ENCODE data around the gene NHLH2. TPM values are rescaled to one million over a fixed set of nuclear protein-coding genes. Genes with fewer than 3 reads are reported as not detected.

NHLH2 gene
- total RNA-seq, 1 experiment from 2014 or later = not detected

DNA sequence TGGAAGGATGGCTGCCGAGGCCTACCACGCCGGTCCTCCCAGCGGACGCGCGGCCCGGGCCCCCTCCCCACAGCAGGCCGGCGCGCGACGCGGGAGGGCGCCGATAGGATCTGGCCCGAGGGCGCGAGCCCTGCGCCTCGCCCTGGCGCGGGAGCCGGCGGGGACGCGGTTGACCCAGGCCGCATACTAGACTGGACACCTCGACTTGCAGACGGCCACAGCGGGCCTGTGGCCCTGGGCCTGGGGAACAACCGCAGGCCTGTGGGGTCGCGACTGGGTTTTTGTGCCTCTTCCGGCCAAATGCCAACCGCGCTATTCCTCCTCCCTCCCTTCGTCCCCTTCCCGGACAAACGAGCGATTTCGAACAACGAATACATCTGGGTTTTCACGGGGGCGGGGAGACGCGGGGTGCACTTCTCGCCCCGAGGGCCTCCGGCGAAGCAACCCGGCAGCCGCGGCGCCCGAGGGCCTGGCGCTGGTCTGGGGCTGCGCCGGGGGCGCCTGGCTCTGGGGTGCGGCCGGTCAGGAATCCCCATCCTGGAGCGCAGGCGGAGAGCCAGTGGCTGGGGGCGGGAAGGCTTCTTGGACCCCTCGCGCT is 2.4 kb downstream of the NHLH2 start:
- ChIA-PET POLR2A (no interaction called here), CTCF (no interaction called here)
- H3K27me3 ChIP-seq (ENCODE audit: control insufficient read depth, insufficient read depth, low read length) = peaks cover 28% of the 10 kb centered on the region
- H3K4me1 ChIP-seq (ENCODE audit: control insufficient read depth, insufficient read depth, low read length) = no peaks in the 10 kb centered on the region
- H3K36me3 ChIP-seq (ENCODE audit: control insufficient read depth, insufficient read depth, low read length) = no peaks in the 10 kb centered on the region; the same call in 1 of the 2 replicates
- ATAC-seq = peak; percentile 63; the same call in 1 of the 2 replicates
- no peak for DNase-seq (ENCODE audit: low read depth, low spot score)
- no peaks in the 10 kb centered on the region for H3K9me3 ChIP-seq (ENCODE audit: control insufficient read depth, insufficient read depth, low read depth, low read length)
- in situ Hi-C loops (cut with HindIII; ENCODE audit: low pct_unique_long_range_greater_than_20kb, low sequenced_read_pairs) = no loop called here
- 0 out of 4 replicates have a peak overlapping the region, but pooled peaks of 1 of the 2 experiments have one; percentile 11 for H3K4me3 ChIP-seq (ENCODE audit: low read depth in 2 of 2, low read length in 2 of 2)
- no TSS peak for BruUV-seq (replicated peaks)
- TF ChIP-seq, protein P1, sequence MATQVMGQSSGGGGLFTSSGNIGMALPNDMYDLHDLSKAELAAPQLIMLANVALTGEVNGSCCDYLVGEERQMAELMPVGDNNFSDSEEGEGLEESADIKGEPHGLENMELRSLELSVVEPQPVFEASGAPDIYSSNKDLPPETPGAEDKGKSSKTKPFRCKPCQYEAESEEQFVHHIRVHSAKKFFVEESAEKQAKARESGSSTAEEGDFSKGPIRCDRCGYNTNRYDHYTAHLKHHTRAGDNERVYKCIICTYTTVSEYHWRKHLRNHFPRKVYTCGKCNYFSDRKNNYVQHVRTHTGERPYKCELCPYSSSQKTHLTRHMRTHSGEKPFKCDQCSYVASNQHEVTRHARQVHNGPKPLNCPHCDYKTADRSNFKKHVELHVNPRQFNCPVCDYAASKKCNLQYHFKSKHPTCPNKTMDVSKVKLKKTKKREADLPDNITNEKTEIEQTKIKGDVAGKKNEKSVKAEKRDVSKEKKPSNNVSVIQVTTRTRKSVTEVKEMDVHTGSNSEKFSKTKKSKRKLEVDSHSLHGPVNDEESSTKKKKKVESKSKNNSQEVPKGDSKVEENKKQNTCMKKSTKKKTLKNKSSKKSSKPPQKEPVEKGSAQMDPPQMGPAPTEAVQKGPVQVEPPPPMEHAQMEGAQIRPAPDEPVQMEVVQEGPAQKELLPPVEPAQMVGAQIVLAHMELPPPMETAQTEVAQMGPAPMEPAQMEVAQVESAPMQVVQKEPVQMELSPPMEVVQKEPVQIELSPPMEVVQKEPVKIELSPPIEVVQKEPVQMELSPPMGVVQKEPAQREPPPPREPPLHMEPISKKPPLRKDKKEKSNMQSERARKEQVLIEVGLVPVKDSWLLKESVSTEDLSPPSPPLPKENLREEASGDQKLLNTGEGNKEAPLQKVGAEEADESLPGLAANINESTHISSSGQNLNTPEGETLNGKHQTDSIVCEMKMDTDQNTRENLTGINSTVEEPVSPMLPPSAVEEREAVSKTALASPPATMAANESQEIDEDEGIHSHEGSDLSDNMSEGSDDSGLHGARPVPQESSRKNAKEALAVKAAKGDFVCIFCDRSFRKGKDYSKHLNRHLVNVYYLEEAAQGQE (IDR thresholded peaks at IDR 0.05; ENCODE audit: insufficient read depth in 1 of 2, low read depth in 2 of 2, low read length in 1 of 2) = no peak
- no peak for TF ChIP-seq POLR2AphosphoS5 (IDR thresholded peaks at IDR 0.05; ENCODE audit: low read depth, low read length)
- no peak for TF ChIP-seq SIN3A (IDR thresholded peaks at IDR 0.05; ENCODE audit: borderline replicate concordance, insufficient read depth, low read depth, low read length)
- no peak for TF ChIP-seq TCF7L2 (IDR thresholded peaks at IDR 0.05; ENCODE audit: low read depth, low read length)
- TF ChIP-seq CTCF (IDR thresholded peaks at IDR 0.05) = no peak
- intact Hi-C loops (cut with micrococcal nuclease; ENCODE audit: unreplicated experiment) = no loop called here
- H3K27ac ChIP-seq (ENCODE audit: low read length) = no peak overlapping the region

DNA sequence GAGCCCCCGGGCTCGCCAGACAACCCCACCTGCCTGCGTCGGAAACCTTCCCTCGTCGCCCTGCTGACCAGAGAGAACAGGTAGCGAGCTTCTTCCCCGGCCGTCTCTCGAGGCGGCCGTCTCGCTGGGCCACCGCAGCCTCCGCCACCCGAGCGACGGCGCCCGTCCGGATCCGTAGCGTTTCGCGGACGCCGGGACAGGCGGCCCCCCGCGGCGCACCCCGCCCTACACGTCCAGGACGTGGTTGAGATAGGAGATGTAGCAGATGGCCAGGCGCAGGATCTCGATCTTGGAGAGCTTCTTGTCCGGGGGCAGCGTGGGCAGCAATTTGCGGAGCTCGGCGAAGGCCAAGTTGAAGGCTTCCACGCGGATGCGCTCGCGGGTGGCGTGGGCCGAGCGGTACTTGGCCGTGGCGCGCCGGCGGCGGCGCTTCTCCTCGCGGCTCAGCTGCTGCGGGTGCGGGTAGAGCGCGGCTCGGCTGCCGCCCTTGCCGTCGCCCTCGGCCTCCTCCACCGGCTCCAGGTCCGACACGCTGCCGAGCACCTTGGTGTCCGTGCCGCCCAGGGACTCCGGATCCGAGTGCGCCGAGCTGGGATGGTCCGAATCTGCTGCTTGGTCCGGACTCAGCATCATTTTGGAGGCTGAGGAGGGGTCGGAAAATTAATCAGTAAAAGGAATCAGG is 3.0 kb downstream of the NHLH2 start:
- DNase-seq (ENCODE audit: low read depth, low spot score) = no peak
- POLR2A ChIA-PET = no interaction called here
- H3K27me3 ChIP-seq (ENCODE audit: control insufficient read depth, insufficient read depth, low read length) = peaks cover 28% of the 10 kb centered on the region
- in situ Hi-C loops (cut with HindIII; ENCODE audit: low pct_unique_long_range_greater_than_20kb, low sequenced_read_pairs) (no loop called here), intact Hi-C loops (cut with micrococcal nuclease; ENCODE audit: unreplicated experiment) (no loop called here)
- CTCF ChIA-PET = no interaction called here
- TF ChIP-seq SIN3A (IDR thresholded peaks at IDR 0.05; ENCODE audit: borderline replicate concordance, insufficient read depth, low read depth, low read length) (no peak), POLR2AphosphoS5 (IDR thresholded peaks at IDR 0.05; ENCODE audit: low read depth, low read length) (no peak), CTCF (IDR thresholded peaks at IDR 0.05) (no peak), TCF7L2 (IDR thresholded peaks at IDR 0.05; ENCODE audit: low read depth, low read length) (no peak)
- TF ChIP-seq, protein P1 (IDR thresholded peaks at IDR 0.05; ENCODE audit: insufficient read depth in 1 of 2, low read depth in 2 of 2, low read length in 1 of 2) = no peak
- H3K36me3 ChIP-seq (ENCODE audit: control insufficient read depth, insufficient read depth, low read length) = no peaks in the 10 kb centered on the region; the same call in 1 of the 2 replicates
- H3K27ac ChIP-seq (ENCODE audit: low read length) = no peak overlapping the region
- ATAC-seq = no peak; the same call in 1 of the 2 replicates
- no peaks in the 10 kb centered on the region for H3K4me1 ChIP-seq (ENCODE audit: control insufficient read depth, insufficient read depth, low read length)
- peak overlapping the region in 1 of 2 experiments; percentile 1; a peak in 1 of 4 replicates for H3K4me3 ChIP-seq (ENCODE audit: low read depth in 2 of 2, low read length in 2 of 2)
- no TSS peak for BruUV-seq (replicated peaks)
- no peaks in the 10 kb centered on the region for H3K9me3 ChIP-seq (ENCODE audit: control insufficient read depth, insufficient read depth, low read depth, low read length)
